Esophagus muscularis mucosa (tissue), 3 donors: Measurements from ENCODE around the gene CDR2.

ENCODE experiments used
- CTCF ChIP-seq, 3 experiments: fragments of 200-600 bp in 2 of 3; fragments of 450-650 bp in 1 of 3; sonication (generic) in 2 of 3; IDR thresholded peaks; one replicate each; pipeline ENCODE4 v1.5.1; 2017 to 2019; ENCODE audit warnings: antibody characterized with exemption in 3 of 3, mild to moderate bottlenecking in 2 of 3, moderate library complexity in 1 of 3
- POLR2AphosphoS5 ChIP-seq, 2 donors: sonication (generic); formaldehyde crosslinking; IDR thresholded peaks; one replicate each; pipeline ENCODE4 v1.6.1; 2017; ENCODE audit warnings: antibody characterized with exemption in 2 of 2

DNA sequence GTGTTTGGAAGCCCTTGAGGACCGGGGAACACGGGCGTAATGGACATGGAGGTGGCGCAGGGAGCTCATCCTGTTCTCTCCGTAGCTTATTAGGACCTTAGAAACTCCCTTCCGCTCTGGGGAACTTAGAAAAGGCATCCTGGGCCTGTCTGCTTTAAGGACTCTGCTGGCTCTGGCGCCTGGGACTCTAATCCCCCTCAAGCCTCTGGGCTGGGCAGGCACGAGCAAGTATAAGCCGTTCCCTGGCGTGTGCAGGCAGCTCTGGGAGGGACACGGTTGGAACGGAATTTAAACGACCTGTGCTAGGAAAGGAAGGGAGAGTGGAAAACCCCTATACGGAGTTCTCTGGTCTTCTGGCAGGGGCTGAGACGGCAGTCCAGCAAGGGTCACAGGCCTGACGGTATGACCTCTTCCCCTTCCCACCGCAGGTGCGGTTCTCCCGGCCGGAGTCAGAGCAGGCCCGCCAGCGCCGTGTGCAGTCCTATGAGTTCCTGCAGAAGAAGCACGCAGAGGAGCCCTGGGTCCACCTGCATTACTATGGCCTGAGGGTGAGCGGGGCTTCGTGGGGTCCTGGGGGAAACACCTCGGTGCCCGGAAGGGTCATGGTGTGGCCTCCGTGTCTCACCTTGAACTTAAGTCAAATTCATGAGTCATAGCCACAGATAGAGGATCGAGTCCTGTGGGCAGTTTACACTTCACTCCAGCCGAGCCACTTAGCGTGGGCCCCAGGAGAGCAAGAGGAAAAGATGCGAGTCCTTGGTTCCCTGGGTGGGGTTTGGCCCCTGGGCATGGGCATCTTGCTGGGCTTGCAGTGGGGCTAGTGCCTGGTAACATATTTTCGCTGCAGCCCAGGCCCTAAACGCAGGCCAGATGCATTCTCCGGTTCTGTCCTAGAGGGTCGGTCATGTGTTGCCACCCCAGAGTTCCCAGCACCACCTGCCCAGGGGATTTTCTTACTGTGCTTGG is 59.5 kb downstream of the CDR2 start:
- TF ChIP-seq CTCF (IDR thresholded peaks at IDR 0.05) (no peak), POLR2AphosphoS5 (IDR thresholded peaks at IDR 0.05) (no peak)
